GM19238 (cell line): ENCODE measurements around the gene OR6N1.

Experiments used
- DNase-seq: peaks from one replicate; pipeline ENCODE4 v3.0.0; 2011; ENCODE audit warnings: low spot score; ENCODE audit not compliant: insufficient read length

OR6N1 gene, protein sequence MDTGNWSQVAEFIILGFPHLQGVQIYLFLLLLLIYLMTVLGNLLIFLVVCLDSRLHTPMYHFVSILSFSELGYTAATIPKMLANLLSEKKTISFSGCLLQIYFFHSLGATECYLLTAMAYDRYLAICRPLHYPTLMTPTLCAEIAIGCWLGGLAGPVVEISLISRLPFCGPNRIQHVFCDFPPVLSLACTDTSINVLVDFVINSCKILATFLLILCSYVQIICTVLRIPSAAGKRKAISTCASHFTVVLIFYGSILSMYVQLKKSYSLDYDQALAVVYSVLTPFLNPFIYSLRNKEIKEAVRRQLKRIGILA

DNA sequence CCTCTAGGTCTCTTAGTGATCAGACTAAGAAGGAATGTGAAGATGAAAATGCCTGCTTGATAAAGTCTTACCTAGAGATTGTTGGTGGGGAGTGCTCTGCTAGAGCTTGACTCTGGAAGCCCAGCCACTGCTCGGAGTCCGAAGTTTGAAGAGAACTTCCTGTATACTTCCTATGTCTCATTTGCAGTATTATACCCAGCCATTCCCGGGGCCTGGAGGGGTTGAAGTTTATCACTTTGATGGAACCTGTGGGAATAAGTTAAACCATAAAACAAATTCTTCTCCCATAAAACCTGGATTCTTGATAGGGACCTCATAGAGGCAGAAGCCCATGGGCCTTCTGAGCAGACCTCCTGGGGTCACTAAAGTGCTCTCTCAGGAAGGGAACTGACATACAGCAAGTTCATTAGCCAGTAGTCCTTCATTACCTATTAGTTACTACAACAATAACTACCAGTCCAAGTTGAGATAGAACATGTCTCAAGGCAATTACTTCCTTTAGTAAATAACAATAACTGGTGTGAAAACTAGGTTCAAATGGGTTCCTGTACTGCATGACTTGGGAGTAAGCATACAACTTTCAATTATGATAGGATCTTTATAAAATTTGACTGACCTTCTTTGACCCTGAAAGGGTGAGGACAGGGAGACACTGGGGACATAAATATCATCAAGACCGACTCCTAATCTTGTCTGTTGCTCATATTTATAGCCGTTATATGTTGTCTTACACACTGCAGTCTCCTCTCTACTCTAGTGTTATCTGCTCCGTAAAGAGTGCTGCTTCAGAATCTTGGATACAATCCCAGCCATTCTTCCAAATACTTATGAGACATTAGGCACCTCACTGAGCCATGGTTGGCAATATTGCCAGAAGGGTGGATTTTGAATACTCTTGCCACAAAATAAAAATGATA, at the start of gene OR6N1:
Gene OR6N1, minus strand, starts transcription at position 246 of the 917 bp plus-strand sequence. CDS start 5,513 bp downstream, outside the sequence.
- DNase-seq = no peak

DNA sequence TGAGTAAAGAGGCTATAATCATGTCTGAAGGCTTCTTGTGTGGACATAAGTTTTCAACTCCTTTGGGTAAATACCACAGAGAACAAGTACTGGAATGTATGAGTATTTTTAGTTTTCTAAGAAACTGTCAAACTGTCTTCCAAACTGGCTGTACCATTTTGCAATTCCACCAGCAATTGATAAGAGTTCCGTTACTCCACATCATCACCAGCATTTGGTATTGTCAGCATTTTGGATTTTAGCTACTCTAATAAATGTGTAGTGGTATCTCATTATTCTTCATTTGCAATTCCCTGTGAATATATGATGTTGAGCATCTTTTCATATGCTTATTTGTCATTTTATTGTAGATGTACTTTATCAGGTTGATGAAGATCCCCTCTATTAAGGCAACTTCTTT, 49.7 kb upstream of the OR6N1 start:
- no peak for DNase-seq

DNA sequence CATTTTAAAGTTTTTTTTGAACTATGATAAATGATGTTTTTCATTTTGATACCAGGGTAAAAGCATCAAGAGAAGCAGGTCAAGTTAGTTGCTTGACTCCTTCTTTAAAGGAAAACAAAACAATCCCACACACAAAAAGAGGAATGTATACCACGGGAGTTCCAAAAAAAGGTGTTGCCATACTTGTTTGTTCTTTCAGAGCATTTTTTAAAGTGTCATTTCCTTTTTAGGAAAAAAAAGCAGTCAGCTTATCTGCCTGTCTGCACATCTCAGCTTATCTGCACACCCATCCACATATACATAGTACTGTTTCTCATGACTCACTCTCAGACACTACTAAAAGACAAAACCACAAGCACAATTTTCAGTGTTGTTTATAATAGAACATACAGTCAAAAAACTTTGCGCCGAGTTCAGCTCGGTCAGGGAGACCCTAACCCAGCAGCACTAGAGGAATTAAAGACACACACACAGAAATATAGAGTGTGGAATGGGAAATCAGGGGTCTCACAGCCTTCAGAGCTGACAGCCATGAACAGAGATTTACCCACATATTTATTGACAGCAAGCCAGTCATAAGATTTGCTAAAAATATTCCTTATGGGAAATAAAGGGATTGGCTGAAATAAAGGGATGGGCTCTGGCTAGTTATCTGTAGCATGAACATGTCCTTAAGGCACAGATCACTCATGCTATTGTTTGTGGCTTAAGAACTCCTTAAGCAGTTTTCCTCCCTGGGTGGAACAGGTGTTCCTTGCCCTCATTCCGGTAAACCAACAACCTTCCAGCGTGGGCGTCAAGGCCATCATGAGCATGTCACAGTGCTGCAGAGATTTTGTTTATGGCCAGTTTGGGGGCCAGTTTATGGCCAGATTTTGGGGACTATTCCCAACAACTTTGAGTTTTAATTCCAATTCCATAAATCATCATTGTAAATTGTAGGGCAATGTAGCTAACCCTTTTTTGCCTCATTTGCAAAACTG, 47.8 kb upstream of the OR6N1 start:
- DNase-seq = peak; percentile 3

DNA sequence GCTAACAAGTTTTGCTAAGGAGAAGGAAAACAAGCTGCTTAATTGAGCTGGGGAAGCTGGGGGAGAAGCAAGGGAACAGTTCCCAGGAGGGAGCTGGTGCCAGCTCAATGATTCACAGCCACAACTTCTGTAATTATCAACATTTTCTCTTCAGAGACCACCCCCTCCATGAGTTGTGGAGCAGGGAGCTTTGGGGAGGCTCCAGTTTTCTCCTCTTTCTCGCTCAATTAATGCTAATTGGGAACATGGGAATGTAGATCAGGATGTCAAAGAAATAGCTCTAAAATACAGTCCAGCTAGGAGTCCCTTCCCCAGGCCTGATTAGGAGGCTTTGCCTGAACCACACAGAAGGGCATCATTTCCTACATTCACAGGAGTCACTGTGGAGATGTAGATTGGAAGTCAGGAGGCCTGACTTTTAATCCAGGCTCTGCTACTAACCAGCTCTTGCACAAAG, 47.0 kb upstream of the OR6N1 start:
- no peak for DNase-seq

DNA sequence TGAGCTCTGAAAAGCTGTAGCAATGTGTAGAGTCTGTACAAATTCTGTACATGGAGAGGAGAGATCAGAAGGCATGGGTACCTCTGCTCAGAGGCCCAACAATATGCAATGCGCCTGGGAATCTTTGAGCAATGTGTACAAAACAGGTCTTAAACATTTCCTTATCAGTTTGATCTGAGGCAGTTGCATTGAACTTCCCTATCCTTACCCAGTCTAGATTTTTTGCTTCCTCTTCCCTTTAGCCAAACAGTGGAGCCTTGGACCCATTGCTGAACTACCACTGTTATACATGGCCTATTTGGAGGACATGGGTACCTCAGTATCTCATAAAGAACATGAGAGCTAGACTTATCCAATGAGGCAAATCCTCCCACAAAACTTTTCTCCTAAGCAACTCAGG, 46.6 kb upstream of the OR6N1 start:
- DNase-seq = no peak

DNA sequence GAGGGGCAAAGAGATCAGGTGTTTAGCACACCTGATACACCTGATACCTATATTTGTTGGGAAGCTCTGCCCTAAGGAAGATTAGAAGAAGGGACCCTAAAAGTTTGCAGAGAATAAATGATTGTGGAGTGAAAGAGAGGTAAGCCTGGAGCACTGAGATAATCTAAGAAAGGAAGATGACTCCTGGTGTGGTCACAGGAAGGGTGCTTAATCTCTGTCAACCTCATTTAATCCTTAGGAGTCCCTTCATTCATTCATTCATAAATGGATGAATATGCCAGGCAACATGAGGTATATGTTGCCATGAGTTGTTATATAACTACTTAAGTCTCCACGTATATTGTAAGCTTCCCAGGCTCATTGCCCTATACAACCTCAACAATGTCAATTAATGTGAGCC, 43.0 kb upstream of the OR6N1 start:
- DNase-seq = no peak

DNA sequence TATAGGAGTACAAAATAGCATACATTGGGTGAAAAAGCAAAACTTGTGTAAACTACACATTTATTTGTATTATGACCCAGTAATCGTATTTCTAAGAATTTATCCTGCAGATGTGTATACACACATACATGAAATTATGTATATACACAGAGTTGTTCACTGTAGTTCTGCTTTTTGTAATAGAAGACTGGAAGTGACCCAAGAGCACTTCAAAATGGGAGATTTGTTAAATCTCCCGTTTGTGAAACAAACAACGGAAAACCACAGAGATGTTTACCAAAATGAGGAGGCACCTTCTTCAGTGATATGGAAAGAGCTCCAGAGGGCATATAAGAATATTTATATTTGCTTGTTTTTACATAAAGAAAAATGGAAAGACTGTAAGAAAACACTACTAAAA, 41.2 kb upstream of the OR6N1 start:
- DNase-seq = no peak

DNA sequence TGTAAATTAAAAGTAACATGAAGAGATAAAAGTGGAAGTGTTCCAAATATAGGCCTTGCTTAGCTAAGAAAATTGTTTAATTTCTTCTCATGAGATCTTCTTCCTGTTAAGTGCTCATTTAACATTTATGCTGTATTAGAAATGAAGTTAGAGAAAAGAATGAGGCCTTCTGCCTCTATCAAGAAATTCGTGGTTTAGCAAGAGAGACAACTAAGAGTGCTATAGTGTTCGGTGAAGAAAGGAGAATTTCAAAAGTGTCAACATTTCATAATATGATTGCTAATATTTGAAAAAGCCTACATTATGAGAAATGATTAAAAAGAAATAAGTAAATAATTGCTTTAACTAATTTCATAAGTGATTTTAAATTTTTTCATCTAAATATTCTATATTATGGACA, 40.3 kb upstream of the OR6N1 start:
- no peak for DNase-seq

DNA sequence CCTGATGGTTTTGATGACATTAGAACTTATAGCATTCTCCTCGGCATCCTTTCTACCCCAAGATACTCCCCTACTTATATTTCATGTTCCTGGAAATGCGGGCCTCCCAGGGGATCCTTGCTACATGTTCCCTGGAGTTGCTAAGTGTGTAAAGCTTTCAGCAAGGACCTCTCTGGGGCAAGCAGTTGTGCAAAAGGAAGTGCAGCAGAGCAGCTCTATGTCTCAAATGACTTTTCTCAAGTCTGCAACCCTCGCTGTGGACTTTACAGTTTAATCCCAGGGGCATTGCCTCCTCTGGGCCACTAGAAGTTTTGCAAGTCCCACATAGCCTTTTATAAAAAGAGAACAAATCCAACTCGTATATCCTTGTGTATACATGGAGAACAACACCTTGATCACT, 38.3 kb upstream of the OR6N1 start:
- DNase-seq = no peak

DNA sequence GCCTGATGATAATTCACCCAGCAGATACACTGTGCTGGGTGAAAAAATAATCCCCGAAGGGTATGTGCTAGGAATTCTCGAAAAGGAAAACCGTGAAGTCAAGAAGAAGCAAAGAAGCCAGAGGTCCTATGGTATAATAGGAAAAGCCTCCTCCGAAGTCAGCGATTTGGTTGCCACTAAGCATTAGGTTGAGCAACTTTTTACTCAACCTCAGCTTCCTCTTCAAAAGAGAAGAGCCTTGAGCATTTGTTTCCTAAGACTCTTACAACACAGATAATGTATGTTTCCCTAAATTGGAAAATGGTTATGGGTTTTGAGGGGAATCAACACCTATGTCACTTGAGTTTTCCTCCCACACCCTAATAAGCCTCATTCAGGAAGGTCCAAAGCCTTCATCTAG, 37.9 kb upstream of the OR6N1 start:
- no peak for DNase-seq

DNA sequence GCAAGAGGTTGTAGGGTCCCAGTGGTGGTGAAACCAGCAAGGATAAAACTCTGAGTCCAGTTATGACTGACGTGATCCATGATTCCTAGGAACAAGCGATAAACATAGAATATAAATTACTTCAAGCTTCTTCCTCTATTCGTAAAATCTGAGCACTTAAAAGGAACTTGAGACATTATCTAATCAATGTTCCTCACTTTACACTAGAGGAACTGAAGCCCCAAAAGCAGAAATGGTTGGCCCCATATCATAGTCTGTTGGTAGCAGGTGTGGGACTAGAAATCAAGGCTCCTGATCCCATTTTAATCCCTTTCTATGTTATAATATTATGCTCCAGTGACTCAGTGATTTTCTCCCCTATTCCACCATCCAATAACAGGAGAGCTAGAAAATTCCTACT, 37.3 kb upstream of the OR6N1 start:
- DNase-seq = no peak

DNA sequence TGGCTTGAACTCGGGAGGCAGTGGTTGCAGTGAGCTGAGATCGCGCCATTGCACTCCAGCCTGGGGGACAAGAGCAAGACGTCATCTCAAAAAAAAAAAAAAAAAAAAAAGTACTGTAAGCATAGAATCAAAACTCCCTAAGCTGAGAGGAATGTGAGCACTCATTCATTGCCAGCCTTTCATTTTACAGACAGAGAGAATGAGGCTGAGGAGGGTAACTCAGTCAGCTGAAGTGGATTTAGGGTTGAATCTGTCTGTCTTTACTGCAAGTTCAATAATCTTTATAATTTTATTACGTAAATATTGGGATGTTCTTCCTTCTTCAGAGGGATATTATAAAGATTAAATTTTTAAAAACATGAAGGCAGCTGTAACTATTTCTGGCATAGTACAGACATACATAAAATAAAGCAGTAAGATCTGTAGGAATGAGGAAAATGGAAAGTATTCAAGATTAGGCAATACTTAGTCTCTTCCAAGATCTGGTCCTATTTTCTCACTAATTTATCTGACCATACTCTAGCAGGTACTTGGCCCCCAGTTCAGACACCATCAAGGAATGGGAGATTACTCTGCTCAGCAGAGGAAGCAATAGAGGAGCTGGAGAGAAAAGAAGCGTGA, 35.0 kb upstream of the OR6N1 start:
- DNase-seq = no peak

DNA sequence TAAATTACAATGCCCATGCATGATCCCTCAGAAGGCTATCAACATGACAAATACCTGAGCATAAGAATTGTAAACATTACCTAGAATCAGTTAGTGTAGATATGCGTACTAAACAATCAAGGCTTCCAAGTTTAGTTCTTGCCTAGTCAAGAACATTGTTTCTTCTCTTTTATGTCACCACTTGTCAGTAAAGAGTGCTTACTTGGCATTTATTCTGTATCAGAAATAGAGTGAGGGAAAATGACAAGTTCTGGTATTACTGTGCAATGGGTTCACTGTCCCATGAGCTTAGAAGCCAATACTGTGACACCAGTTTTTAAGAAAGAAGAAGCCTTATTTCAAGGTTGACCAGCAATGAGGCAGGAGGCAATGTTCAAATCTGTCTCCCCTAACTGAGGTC, 31.7 kb upstream of the OR6N1 start:
- DNase-seq = no peak

DNA sequence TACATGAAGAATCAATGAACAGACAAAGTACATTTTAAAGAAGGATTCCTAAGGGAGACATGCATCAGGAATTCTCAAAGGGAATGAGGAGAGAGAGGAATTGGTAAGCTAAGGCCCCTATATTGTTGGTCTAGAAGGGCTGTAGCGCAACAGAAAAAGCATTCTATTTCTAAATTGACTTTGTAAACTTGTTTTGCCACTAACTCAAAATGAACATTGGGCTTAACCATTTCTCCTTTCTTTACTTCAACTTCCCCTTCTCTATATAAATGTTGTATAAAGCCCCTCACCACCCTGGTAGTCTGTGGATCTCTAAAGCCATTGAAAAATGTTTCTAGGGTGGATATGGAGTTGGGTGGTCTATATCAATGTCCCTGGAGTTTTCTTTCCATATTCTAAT, 29.4 kb upstream of the OR6N1 start:
- no peak for DNase-seq

DNA sequence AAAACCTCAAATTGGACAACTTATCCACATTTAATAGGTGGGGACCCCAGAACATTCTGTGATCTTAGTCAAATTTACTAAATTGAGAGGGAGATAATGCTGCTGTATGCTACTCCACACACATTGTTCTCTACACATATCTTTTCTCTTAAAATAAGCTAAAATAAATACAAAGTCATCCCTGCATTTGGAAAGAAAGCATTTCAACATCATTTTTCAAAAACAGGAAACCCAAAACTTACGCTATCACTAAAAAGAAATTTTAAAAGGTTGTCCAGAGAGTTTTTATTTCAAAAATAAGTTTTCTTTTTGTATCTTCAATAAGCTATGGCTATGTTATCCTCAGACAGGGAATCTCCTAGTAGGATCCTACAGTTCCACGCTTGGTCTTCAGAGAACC, 28.5 kb upstream of the OR6N1 start:
- DNase-seq = no peak

DNA sequence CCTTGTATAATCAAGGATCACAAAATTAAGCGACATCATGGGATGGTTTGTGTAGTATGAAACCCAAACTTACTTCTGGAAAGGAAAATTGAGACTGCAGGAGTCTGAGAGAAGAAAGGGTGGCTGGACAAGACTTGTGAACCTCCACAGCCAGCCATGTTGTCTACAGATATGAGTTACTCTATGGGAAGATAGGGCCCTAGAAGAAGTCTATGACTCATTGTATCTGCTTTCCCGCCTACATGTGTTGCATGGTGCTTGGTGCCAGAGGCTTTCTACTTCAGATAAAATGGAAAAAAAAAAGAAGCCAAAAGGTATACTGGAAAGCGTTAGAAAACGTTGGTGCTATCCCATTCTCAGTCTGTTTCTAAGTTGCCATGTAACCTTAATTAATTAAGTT, 27.7 kb upstream of the OR6N1 start:
- no peak for DNase-seq

DNA sequence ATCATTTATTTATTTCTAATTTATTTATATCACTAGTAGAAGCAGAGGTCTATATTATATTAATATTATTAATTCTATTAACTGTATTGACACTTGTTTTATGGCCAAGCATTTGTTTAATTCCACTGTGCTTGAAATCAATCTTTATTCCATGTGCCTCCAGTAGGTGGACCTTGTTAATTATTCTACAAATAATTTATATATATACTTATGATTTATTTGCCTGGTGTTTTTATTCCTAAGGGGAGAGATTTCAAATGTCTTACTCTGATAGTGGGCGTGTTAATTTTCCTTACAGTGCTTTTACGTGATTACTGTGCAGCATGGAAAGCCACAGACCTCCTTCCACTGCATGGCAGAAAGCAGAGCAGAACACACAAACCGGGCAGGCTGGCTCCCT, 26.5 kb upstream of the OR6N1 start:
- no peak for DNase-seq

DNA sequence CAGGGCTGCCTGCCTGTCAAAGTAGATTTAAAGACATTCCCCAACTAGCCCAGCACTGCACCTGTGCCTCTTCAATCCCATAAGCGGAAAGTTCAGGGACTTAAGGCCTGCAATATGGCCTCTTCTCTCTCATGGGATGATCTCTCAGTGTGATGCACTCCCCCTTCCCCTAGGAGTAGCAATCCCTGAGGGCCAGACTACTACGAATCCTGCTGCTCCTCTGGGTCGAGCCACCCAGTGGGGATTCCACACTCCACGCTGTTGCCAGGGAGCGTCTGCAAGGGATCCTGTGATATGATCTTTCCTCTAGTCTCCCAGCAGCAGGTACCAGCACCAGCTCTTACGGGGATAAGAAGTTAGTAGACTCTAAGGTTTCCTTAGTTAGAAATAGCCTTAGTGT, 22.3 kb upstream of the OR6N1 start:
- DNase-seq = no peak

DNA sequence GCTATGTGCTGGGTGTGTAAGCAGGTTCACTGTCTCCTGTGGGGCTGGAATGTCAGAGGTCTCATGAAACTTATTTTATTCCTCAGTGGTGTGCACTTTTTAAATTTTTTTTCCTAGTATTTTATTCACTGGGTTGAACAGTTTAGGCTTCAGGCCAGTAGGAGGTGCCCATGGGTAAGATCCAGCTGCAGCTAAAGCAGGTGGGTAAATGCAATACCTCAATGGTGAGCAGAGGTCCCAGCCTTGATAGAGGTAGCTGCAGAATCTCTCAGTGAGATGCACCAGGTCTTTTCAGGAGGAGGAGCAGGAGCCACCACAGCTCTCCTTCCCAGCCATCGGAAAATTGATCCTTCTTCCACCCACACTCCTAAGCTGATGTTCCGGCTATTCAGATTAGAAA, 21.6 kb upstream of the OR6N1 start:
- no peak for DNase-seq

DNA sequence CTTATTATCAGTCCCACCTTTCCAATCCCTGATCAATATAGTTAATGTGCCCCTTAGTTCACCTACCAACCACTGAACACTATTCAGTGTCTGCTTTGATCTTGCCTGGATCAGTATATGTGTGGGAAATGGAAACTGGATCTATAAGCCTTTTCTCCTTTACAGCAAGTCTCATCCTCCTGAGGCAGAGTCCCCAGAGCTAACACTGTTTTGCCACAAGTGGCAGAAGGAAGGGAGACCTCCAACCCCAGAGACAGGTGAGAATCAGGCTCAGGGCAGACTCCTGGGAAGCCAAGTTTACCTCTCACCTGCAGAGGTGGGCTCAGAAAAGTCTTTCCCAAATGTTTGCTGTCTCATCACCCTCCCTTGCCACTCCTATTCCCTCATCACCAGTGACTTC, 9.1 kb upstream of the OR6N1 start, which contains the start of gene OR6N2:
Gene OR6N2, minus strand, starts transcription at position 101 of the 400 bp plus-strand sequence. CDS start 3,569 bp downstream, outside the sequence.
- no peak for DNase-seq

DNA sequence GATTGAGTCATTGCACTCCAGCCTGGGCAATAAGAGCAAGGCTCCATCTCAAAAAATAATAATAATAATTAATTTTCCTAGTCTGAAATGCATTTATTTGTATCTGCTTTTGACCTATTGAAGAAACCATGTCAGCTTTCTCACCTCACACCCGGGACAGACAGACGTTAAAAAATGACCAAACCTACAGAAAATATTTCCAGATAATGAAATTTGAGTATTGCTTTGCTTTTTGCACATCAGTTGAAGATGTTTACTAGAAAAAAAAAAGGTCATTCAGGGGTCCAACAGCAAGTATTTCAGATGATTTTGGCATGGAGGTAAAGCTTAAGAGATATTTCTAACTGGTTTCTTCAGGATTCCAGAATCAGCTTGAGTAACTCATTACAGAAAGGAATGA, 17.6 kb downstream of the OR6N1 start, which contains the start of gene OR6K6:
Gene OR6K6, plus strand, starts transcription at position 301 of the 400 bp plus-strand sequence. CDS start 168 bp downstream, outside the sequence.
- DNase-seq = no peak
